SU-DHL-6 (cell line): Measurements from ENCODE around the gene SWSAP1.
"Not testable (repeated sequence)": the region's sequence is repeated elsewhere in the genome, so short reads cannot be mapped to it uniquely, and the experiment has no call there.

Experiments used
- CTCF ChIP-seq: fragments of 200-600 bp; sonication (generic); IDR thresholded peaks from one replicate; pipeline ENCODE4 v1.5.1; 2017; ENCODE audit warnings: antibody characterized with exemption, mild to moderate bottlenecking, low read length, moderate library complexity; ENCODE audit not compliant: insufficient read depth, poor library complexity, severe bottlenecking
- EZH2phosphoT487 ChIP-seq: fragments of 200-600 bp; sonication (generic), shearing (Covaris generic); conservative IDR thresholded peaks from 2 replicates; pipeline ENCODE4 v1.6.1; 2018; ENCODE audit warnings: mild to moderate bottlenecking, antibody characterized with exemption, low read length, moderate library complexity, mixed read lengths

GRCh38 chr19:11354102-11354501 is 20.4 kb upstream of the SWSAP1 start:
- not testable (repeated sequence) for TF ChIP-seq CTCF, EZH2phosphoT487
